SK-N-SH (cell line): ENCODE data around the gene TSPO2. TPM values are rescaled to one million over a fixed set of nuclear protein-coding genes. Genes with fewer than 3 reads are reported as not detected.

Experiments used
- CTCF ChIA-PET: fragments of 300-600, 350-600 bp; formaldehyde crosslinking; extraction: SDS; loops from one replicate; lab custom pipeline; 2021; lab: Yijun Ruan, JAX
- POLR2A ChIA-PET: fragments of 350-600 bp; sonication (Branson Sonifier 250); formaldehyde crosslinking; extraction: SDS; loops from one replicate; lab custom pipeline; 2020; ENCODE audit warnings: antibody characterized with exemption, inconsistent platforms; lab: Yijun Ruan, JAX
- DNase-seq: peaks from one replicate; pipeline ENCODE4 v3.0.0; 2012
- H2AFZ ChIP-seq: fragments of 200-600 bp; sonication (generic); 2 replicates; pipeline ENCODE4 v1.8.1; 2016; ENCODE audit warnings: antibody characterized with exemption, mild to moderate bottlenecking, low read depth
- H3F3A ChIP-seq: fragments of 200-600 bp; sonication (generic); replicated peaks from 2 replicates; pipeline ENCODE3; 2016; ENCODE audit warnings: antibody characterized with exemption, mild to moderate bottlenecking; ENCODE audit not compliant: insufficient read depth
- H3K27ac ChIP-seq, 2 experiments: fragments of 200-500 bp in 1 of 2; fragments of 200-600 bp in 1 of 2; sonication (Bioruptor generic) in 1 of 2; sonication (generic), shearing (Covaris generic) in 1 of 2; 2 replicates each; pipeline versions ENCODE4 v1.5.1 to v1.6.1; 2014 to 2016; ENCODE audit warnings: low read depth in 2 of 2, inconsistent platforms in 1 of 2, low read length in 1 of 2, mild to moderate bottlenecking in 1 of 2, mixed read lengths in 1 of 2
- H3K27me3 ChIP-seq: fragments of 200-600 bp; sonication (generic), shearing (Covaris generic); 2 replicates; pipeline ENCODE4 v1.6.1; 2016; ENCODE audit warnings: mixed run types; ENCODE audit not compliant: insufficient read depth
- H3K36me3 ChIP-seq, 2 experiments: fragments of 200-500 bp in 1 of 2; fragments of 200-600 bp in 1 of 2; sonication (Bioruptor generic) in 1 of 2; sonication (generic) in 1 of 2; replicated peaks in 1 of 2; 2 replicates each; pipeline versions ENCODE3 to v1.5.1; 2014 to 2016; ENCODE audit warnings: low read length in 1 of 2, mild to moderate bottlenecking in 1 of 2; ENCODE audit not compliant: insufficient read depth in 2 of 2, control insufficient read depth in 1 of 2
- H3K4me1 ChIP-seq, 2 experiments: fragments of 200-500 bp in 1 of 2; fragments of 200-600 bp in 1 of 2; sonication (Bioruptor generic) in 1 of 2; sonication (generic), shearing (Covaris generic) in 1 of 2; 2 replicates each; pipeline versions ENCODE4 v1.5.1 to v1.6.1; 2014 to 2016; ENCODE audit warnings: low read depth in 1 of 2, low read length in 1 of 2, mixed run types in 1 of 2; ENCODE audit not compliant: insufficient read depth in 2 of 2, control insufficient read depth in 1 of 2
- H3K4me2 ChIP-seq: fragments of 200-600 bp; sonication (generic), shearing (Covaris generic); 2 replicates; pipeline ENCODE4 v1.6.1; 2017; ENCODE audit warnings: mixed run types
- H3K4me3 ChIP-seq, 2 experiments: fragments of 200-500 bp in 1 of 2; fragments of 200-600 bp in 1 of 2; sonication (Bioruptor generic) in 1 of 2; sonication (generic), shearing (Covaris generic) in 1 of 2; 2 replicates each; pipeline versions ENCODE4 v1.5.1 to v1.8.1; 2014 to 2016; ENCODE audit warnings: low read depth in 2 of 2, inconsistent platforms in 1 of 2, low read length in 1 of 2, mild to moderate bottlenecking in 1 of 2, mixed read lengths in 1 of 2, moderate library complexity in 1 of 2
- H3K79me2 ChIP-seq: fragments of 200-600 bp; sonication (generic); 2 replicates; pipeline ENCODE4 v1.8.1; 2017; ENCODE audit warnings: mild to moderate bottlenecking; ENCODE audit not compliant: insufficient read depth
- H3K9ac ChIP-seq: fragments of 200-600 bp; sonication (generic); 2 replicates; pipeline ENCODE4 v1.6.1; 2017; ENCODE audit warnings: mixed run types
- H3K9me2 ChIP-seq: fragments of 200-600 bp; sonication (generic); 2 replicates; pipeline ENCODE4 v1.6.1; 2017; ENCODE audit warnings: mixed run types
- H3K9me3 ChIP-seq: fragments of 200-600 bp; sonication (generic); 2 replicates; pipeline ENCODE4 v1.6.1; 2017; ENCODE audit warnings: mixed run types, mild to moderate bottlenecking, moderate library complexity
- H4K20me1 ChIP-seq: fragments of 200-600 bp; sonication (generic); 2 replicates; pipeline ENCODE4 v1.6.1; 2017; ENCODE audit warnings: mild to moderate bottlenecking, mixed run types; ENCODE audit not compliant: insufficient read depth
- GABPA ChIP-seq: IDR thresholded peaks from 2 replicates; pipeline ENCODE4 v1.4.0; 2012; ENCODE audit warnings: low read depth, mild to moderate bottlenecking
- WGBS: methylation state at CpG from one replicate; pipeline ENCODE4 v1.1.6; 2017; ENCODE audit warnings: low lambda C conversion rate; 5-methylcytosine and 5-hydroxymethylcytosine counted together
- polyA plus RNA-seq, 3 experiments: library from polyadenylated mRNA; depleted of rRNA; stranded (reverse); fragments of >200 nt; gene quantifications; 2 replicates each; pipeline ENCODE4 v1.2.3, GENCODE V29; 2012
- TF ChIP-seq, protein P1 (sequence below): fragments of 200-600 bp; sonication (generic); IDR thresholded peaks from 2 replicates; pipeline ENCODE4 v1.6.1; 2017; ENCODE audit warnings: antibody characterized with exemption, mild to moderate bottlenecking, moderate library complexity
- TF ChIP-seq, protein P2 (sequence below): fragments of 150-350 bp; IDR thresholded peaks from 2 replicates; pipeline ENCODE4 v1.6.1; 2016; ENCODE audit warnings: mild to moderate bottlenecking, low read depth, low read length
- TF ChIP-seq, protein P3 (sequence below): fragments of 150-350 bp; IDR thresholded peaks from 2 replicates; pipeline ENCODE4 v1.6.1; 2017; ENCODE audit warnings: antibody characterized with exemption, low read length, low read depth, borderline replicate concordance

TSPO2 gene
- polyA plus RNA-seq, 1 of the 3 experiments (the other 2 are of a cell fraction): not detected

DNA sequence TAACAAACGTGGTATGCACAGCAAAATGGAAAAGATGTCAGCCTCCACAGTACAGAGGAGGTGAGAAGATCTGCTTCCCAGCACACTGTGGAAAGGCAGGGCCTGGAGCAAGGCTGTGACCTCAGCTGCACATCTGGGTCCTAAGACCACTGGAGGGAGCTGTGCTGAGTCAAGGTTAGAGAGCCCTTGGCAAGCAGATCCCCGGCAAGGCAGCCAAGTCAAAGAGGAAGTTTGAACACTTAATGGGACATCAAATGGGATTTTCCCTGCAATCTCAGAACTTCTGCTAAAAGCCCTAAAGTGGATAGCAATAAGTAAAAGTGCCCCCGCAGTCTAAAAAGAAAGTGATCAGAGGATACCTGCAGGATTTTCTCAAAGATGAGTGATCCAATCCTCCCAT lies 42.7 kb upstream of the TSPO2 start:
- Histone ChIP-seq H3K79me2 (no peaks in the 10 kb centered on the region), H3K36me3 (no peaks in the 10 kb centered on the region), H3K9ac (no peak overlapping the region), H3F3A (no peaks in the 10 kb centered on the region), H3K4me3 (no peak overlapping the region), H3K9me3 (no peaks in the 10 kb centered on the region), H3K4me2 (no peak overlapping the region), H3K27ac (no peak overlapping the region), H3K9me2 (no peaks in the 10 kb centered on the region), H2AFZ (no peak overlapping the region), H3K27me3 (no peaks in the 10 kb centered on the region; the same call in 1 of the 2 replicates), H4K20me1 (no peaks in the 10 kb centered on the region), H3K4me1 (peaks cover 7 to 13% of the 10 kb centered on the region in 2 experiments; a peak in 3 of 4 replicates)
- ChIA-PET POLR2A (no interaction called here), CTCF (interaction anchor here (0.9 to 6.3 kb wide), 5 partner anchors 8 to 112 kb away, joined by 3 to 50 read pairs (median 3); no protein-coding TSS in a partner anchor)
- no peak for TF ChIP-seq GABPA
- TF ChIP-seq, protein P1, sequence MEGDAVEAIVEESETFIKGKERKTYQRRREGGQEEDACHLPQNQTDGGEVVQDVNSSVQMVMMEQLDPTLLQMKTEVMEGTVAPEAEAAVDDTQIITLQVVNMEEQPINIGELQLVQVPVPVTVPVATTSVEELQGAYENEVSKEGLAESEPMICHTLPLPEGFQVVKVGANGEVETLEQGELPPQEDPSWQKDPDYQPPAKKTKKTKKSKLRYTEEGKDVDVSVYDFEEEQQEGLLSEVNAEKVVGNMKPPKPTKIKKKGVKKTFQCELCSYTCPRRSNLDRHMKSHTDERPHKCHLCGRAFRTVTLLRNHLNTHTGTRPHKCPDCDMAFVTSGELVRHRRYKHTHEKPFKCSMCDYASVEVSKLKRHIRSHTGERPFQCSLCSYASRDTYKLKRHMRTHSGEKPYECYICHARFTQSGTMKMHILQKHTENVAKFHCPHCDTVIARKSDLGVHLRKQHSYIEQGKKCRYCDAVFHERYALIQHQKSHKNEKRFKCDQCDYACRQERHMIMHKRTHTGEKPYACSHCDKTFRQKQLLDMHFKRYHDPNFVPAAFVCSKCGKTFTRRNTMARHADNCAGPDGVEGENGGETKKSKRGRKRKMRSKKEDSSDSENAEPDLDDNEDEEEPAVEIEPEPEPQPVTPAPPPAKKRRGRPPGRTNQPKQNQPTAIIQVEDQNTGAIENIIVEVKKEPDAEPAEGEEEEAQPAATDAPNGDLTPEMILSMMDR: peak; percentile 43
- peak; percentile 36 for DNase-seq
- 49% methylated on average over 3 of the region's 3 CpGs for WGBS

DNA sequence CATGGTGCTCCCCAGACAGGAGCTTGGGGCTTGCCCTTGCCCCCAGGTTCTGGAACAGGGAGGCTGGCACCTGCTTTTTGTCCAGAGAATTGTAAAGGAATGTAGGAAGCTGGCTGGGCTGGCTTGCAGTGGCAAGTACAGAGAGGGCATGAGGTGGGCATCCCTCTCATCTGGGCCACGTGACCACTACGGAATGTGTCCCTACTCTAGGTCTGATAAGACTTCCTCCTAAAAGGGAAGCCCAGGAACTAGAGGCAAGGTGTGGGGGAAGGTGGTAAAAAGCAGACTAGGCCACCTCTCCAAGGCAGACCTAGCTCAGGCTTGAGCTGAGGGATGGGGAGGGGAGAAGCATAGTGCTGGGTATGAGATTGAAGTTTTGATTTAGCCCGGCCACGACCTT lies 42.0 kb upstream of the TSPO2 start:
- 82% methylated on average over 4 of the region's 4 CpGs for WGBS
- CTCF ChIA-PET: interaction anchor here (1.2 to 6.3 kb wide), 3 partner anchors 9 to 28 kb away, joined by 3 to 50 read pairs (median 4); no protein-coding TSS in a partner anchor

More for the DNA sequence above, 42.0 kb upstream of the TSPO2 start:
- H3K9me2 ChIP-seq: no peaks in the 10 kb centered on the region
- DNase-seq: no peak
- no peaks in the 10 kb centered on the region for H3K9me3 ChIP-seq
- peaks cover 7 to 13% of the 10 kb centered on the region in 2 experiments; a peak in 3 of 4 replicates for H3K4me1 ChIP-seq
- H2AFZ ChIP-seq: no peak overlapping the region
- H4K20me1 ChIP-seq: no peaks in the 10 kb centered on the region
- H3K79me2 ChIP-seq: no peaks in the 10 kb centered on the region
- TF ChIP-seq, protein P2, sequence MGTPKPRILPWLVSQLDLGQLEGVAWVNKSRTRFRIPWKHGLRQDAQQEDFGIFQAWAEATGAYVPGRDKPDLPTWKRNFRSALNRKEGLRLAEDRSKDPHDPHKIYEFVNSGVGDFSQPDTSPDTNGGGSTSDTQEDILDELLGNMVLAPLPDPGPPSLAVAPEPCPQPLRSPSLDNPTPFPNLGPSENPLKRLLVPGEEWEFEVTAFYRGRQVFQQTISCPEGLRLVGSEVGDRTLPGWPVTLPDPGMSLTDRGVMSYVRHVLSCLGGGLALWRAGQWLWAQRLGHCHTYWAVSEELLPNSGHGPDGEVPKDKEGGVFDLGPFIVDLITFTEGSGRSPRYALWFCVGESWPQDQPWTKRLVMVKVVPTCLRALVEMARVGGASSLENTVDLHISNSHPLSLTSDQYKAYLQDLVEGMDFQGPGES: no peak
- TF ChIP-seq, protein P1: no peak
- TF ChIP-seq, protein P3, sequence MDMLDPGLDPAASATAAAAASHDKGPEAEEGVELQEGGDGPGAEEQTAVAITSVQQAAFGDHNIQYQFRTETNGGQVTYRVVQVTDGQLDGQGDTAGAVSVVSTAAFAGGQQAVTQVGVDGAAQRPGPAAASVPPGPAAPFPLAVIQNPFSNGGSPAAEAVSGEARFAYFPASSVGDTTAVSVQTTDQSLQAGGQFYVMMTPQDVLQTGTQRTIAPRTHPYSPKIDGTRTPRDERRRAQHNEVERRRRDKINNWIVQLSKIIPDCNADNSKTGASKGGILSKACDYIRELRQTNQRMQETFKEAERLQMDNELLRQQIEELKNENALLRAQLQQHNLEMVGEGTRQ: no peak
- TF ChIP-seq, all 33 proteins: peak for 0
- H3K36me3 ChIP-seq: no peaks in the 10 kb centered on the region
- no peak overlapping the region for H3K4me2 ChIP-seq
- no peaks in the 10 kb centered on the region; the same call in 1 of the 2 replicates for H3K27me3 ChIP-seq
- H3K4me3 ChIP-seq: no peak overlapping the region
- POLR2A ChIA-PET: no interaction called here
- no peak overlapping the region for H3K9ac ChIP-seq
- H3F3A ChIP-seq: no peaks in the 10 kb centered on the region
- no peak overlapping the region for H3K27ac ChIP-seq
